ENCODE data around the gene BUD13. TPM values are rescaled to one million over a fixed set of nuclear protein-coding genes. Genes with fewer than 3 reads are reported as not detected.

BUD13 gene
- polyA plus RNA-seq, 1 donor (not counting 4 experiments of a cell fraction or from before 2014, with no cell fraction given): 12.6 TPM

GRCh38 chr11:116813170-116813569 lies 40.4 kb upstream of the BUD13 start:
- Histone ChIP-seq H3K4me1 (ENCODE audit: control insufficient read depth, extremely low read depth, insufficient read depth, low read length) (no peaks in the 10 kb centered on the region), H4K20me1 (ENCODE audit: control insufficient read depth, extremely low read depth, insufficient read depth, low read length) (no peaks in the 10 kb centered on the region), H3K4me2 (ENCODE audit: control insufficient read depth, extremely low read depth, insufficient read depth, low read depth, low read length) (no peak overlapping the region), H3K27ac (ENCODE audit: control insufficient read depth, insufficient read depth, low read length) (no peak overlapping the region), H3K9ac (ENCODE audit: control insufficient read depth, extremely low read depth, insufficient read depth, low read length) (no peak overlapping the region), H3K27me3 (ENCODE audit: control insufficient read depth, extremely low read depth, insufficient read depth, low read length) (no peaks in the 10 kb centered on the region), H3K4me3 (ENCODE audit: control insufficient read depth in 2 of 3, extremely low read depth in 1 of 3, insufficient read depth in 2 of 3, low read depth in 1 of 3, low read length in 3 of 3) (no peak overlapping the region), H3K79me2 (ENCODE audit: control insufficient read depth, insufficient read depth, low read length) (no peaks in the 10 kb centered on the region), H3K9me1 (ENCODE audit: control insufficient read depth, extremely low read depth, insufficient read depth, low read length) (no peaks in the 10 kb centered on the region), H3K36me3 (ENCODE audit: control insufficient read depth in 2 of 2, extremely low read depth in 1 of 2, insufficient read depth in 2 of 2, low read length in 2 of 2) (no peaks in the 10 kb centered on the region), H3K9me3 (ENCODE audit: control insufficient read depth, low read depth, low read length) (no peaks in the 10 kb centered on the region), H2AFZ (ENCODE audit: control insufficient read depth, low read length) (no peak overlapping the region)
- FAIRE-seq: no peak
- TF ChIP-seq CTCF (optimal IDR thresholded peaks at IDR 0.05 in 1 of 3, IDR thresholded peaks at IDR 0.05 in 1 of 3, conservative IDR thresholded peaks at IDR 0.05 in 1 of 3; ENCODE audit: extremely low read depth in 1 of 3, insufficient read depth in 2 of 3, low read length in 3 of 3) (no peak), EZH2 (IDR thresholded peaks at IDR 0.05; ENCODE audit: low read length) (no peak)
- DNase-seq (ENCODE audit: low read depth, low spot score): no peak
- dilution Hi-C loops (cut with MboI; ENCODE audit: extremely low pct_ligation_motif_present, low sequenced_read_pairs): no loop called here

GRCh38 chr11:116812109-116812508 lies 39.3 kb upstream of the BUD13 start:
- dilution Hi-C loops (cut with MboI; ENCODE audit: extremely low pct_ligation_motif_present, low sequenced_read_pairs): no loop called here
- no peaks in the 10 kb centered on the region for H3K27me3 ChIP-seq (ENCODE audit: control insufficient read depth, extremely low read depth, insufficient read depth, low read length)
- H3K4me1 ChIP-seq (ENCODE audit: control insufficient read depth, extremely low read depth, insufficient read depth, low read length): no peaks in the 10 kb centered on the region
- H3K4me2 ChIP-seq (ENCODE audit: control insufficient read depth, extremely low read depth, insufficient read depth, low read depth, low read length): no peak overlapping the region
- no peaks in the 10 kb centered on the region for H3K9me3 ChIP-seq (ENCODE audit: control insufficient read depth, low read depth, low read length)
- H2AFZ ChIP-seq (ENCODE audit: control insufficient read depth, low read length): no peak overlapping the region
- no peak overlapping the region for H3K9ac ChIP-seq (ENCODE audit: control insufficient read depth, extremely low read depth, insufficient read depth, low read length)
- FAIRE-seq (no peak), DNase-seq (ENCODE audit: low read depth, low spot score) (no peak)
- H3K4me3 ChIP-seq (ENCODE audit: control insufficient read depth in 2 of 3, extremely low read depth in 1 of 3, insufficient read depth in 2 of 3, low read depth in 1 of 3, low read length in 3 of 3): no peak overlapping the region
- H4K20me1 ChIP-seq (ENCODE audit: control insufficient read depth, extremely low read depth, insufficient read depth, low read length): no peaks in the 10 kb centered on the region
- TF ChIP-seq EZH2 (IDR thresholded peaks at IDR 0.05; ENCODE audit: low read length) (no peak), CTCF (optimal IDR thresholded peaks at IDR 0.05 in 1 of 3, IDR thresholded peaks at IDR 0.05 in 1 of 3, conservative IDR thresholded peaks at IDR 0.05 in 1 of 3; ENCODE audit: extremely low read depth in 1 of 3, insufficient read depth in 2 of 3, low read length in 3 of 3) (no peak)
- H3K79me2 ChIP-seq (ENCODE audit: control insufficient read depth, insufficient read depth, low read length): no peaks in the 10 kb centered on the region
- no peaks in the 10 kb centered on the region for H3K36me3 ChIP-seq (ENCODE audit: control insufficient read depth in 2 of 2, extremely low read depth in 1 of 2, insufficient read depth in 2 of 2, low read length in 2 of 2)
- no peak overlapping the region for H3K27ac ChIP-seq (ENCODE audit: control insufficient read depth, insufficient read depth, low read length)
- no peaks in the 10 kb centered on the region for H3K9me1 ChIP-seq (ENCODE audit: control insufficient read depth, extremely low read depth, insufficient read depth, low read length)
